GM19468 (cell line): Measurements from ENCODE around the gene ZNF775.
A peak's percentile ranks its signal among the peaks of the same experiment; 100 is the strongest.

Source experiments
- ATAC-seq: cut with Tn5 transposase; IDR thresholded peaks from one replicate; pipeline ENCODE4 v1.9.1; 2021; ENCODE audit warnings: mild to moderate bottlenecking, moderate library complexity, moderate number of reproducible peaks; ENCODE audit not compliant: unreplicated experiment; ENCODE audit errors: extremely low read depth

ZNF775 gene

GRCh38 chr7:150399421-150400007 is 20.4 kb downstream of the ZNF775 start:
- ATAC-seq = no peak

GRCh38 chr7:150400008-150400787 is 21.1 kb downstream of the ZNF775 start:
- no peak for ATAC-seq

DNA sequence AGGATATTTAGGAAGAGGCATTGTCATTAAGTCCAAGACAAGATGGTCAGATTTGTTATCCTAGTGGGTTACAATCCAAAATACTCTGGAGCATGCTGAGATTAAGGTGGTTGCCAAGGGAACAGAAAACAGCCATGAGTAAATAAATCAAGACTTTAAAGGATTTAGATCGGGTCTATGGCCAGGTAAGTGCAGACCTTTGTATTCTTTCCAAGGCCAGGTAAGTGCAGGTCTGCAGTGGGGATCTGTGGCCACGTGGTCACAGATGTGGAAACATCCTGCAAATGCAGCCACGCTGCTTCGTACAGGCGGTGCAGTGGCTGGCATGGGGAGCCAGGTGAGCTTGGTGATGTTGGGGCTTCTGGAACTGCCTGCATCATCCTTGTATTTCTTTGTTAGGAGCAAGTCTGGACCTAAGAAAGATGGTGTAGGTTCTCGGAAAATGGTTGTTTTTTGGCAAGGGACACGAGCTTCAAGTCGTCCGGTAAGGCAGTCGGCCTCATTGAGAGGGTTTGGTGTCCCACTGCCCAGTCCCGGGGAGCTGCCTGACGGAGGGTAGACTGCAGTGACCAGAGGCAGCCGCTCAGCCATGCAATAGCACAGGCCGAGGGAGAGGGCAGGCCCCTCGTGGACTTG is 21.8 kb downstream of the ZNF775 start:
- no peak for ATAC-seq

GRCh38 chr7:150401424-150401790 is 22.3 kb downstream of the ZNF775 start:
- ATAC-seq = no peak

- ATAC-seq = no peak
Measured at GRCh38 chr7:150401861-150402631, 22.9 kb downstream of the ZNF775 start.

DNA sequence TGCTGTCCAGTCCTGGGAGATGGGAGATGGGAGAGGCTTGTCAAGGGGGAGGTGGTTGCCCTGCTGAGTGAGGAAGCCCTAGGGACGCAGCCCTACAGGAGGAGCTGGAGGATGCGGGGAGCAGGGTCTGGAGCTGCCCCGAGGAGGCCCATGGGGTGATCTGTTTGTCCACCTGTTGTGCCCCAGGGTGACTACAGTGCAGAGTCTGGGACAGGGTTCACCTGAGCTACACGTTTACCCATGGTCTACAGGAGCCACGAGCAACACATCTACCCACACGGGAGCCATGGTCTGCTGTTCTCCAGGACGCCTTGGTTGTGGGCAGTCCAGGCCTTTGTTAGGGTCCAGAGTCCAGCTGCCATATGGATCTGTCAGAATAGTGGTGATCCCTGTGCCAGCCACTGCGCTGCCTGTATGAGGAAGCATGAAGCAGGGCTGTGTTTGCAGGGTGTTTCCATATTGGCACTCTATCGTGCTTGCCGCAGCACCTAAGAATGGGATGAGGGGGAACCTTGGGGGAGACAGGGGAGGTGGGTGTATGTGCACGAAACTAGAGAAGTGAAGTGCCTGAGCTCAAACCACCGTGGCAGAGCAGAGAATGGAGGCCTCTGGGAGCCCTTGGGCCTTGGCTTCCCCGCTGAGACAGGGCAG is 23.7 kb downstream of the ZNF775 start:
- no peak for ATAC-seq

DNA sequence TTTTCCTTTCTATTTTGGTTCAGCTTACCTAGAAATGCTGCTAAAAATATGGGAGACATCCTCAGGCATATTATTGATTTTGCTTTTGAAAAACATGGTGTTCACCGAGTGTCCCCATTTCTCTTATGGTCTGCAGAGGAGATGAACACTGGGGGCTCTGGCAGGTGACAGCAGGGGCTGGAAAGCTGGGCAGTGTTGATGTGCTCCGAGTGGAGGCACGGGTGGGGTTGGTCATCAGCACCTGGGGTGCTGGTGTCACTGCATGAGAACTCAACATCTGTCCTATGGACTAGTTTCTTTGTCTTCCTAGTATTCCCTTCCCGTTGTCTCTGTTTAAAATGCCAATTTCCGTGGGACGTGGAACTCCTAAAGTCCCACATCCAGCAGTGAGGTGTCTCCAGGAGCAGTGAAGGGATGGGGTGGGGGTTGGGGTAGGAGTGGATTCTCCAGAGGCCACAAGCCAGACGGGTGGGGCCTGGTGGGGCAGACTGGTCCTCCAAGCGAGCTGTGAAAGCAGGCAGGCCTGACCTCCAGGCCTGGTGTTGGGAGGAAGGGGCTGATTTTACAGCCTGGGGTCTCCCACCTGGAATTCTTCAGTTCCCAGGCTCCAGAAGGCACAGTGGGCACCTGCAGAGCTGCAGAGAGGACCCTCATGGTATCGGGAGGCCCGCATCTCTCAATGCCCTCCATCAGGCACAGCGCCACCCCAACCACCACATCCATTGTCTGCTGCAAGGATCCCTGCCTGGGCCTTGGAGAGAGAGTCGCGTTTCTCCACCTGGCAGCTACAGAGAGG is 24.4 kb downstream of the ZNF775 start:
- no peak for ATAC-seq

- ATAC-seq = no peak
Measured at GRCh38 chr7:150404172-150404804, 25.2 kb downstream of the ZNF775 start.

DNA sequence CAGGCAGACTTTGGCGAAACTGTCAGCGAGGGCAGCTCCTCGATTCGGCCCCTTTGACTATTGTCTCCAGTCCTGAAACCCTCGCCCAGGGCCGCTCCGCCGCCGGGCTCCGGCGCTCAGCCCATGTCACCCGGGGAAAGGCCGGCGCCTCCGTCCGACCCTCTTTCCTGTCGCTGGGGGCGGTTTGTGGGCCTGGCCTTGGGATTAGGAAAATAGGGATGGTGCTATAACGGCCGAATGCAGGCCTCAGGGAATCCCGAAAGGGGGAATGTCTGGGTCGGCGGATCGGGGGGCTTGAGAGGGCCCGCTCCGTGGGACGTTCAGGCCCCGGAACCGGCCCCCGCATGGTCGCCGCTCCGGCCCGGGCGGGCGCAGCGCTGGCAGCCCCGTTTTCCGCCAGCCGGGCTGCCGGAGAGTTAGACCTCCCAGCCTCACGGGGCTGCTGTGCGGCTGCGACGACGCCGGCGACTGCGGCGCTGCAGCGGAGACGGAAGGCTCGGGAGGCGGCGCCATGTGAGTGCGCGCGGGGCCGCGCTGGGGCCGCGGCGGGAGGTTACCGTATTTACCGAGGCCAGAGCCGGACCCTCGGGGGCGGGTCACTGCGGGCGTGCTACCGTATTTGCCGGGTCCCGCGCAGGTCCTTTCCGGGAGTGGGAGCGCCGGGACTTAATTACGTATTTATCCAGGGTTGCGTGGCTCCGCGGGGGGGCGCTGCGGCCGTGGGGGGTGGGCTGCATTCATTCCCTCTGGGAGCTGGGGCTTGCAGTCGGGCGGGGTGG is 25.9 kb downstream of the ZNF775 start:
- ATAC-seq = peak; percentile 51

- no peak for ATAC-seq
Measured at GRCh38 chr7:150405584-150406311, 26.6 kb downstream of the ZNF775 start.

- ATAC-seq = no peak
Measured at GRCh38 chr7:150406312-150406566, 27.1 kb downstream of the ZNF775 start.

- ATAC-seq = peak; percentile 50
Measured at GRCh38 chr7:150406567-150407421, 27.7 kb downstream of the ZNF775 start.

GRCh38 chr7:150407588-150408392 is 28.7 kb downstream of the ZNF775 start:
- ATAC-seq = no peak

- ATAC-seq = no peak
Measured at GRCh38 chr7:150408393-150409299, 29.5 kb downstream of the ZNF775 start.

- ATAC-seq = no peak
Measured at GRCh38 chr7:150409300-150410030, 30.3 kb downstream of the ZNF775 start.
